HEK293 (cell line): ENCODE results near the gene GALNS.

Experiments
- GFI1B ChIP-seq: fragments of 450-650 bp; formaldehyde crosslinking; IDR thresholded peaks from 2 replicates; pipeline ENCODE4 v1.5.1; 2016; ENCODE audit warnings: missing biosample characterization, missing genetic modification characterization
- KLF10 ChIP-seq: fragments of 450-650 bp; IDR thresholded peaks from 2 replicates; pipeline ENCODE4 v1.5.1; 2018; ENCODE audit warnings: missing biosample characterization, mild to moderate bottlenecking, missing genetic modification characterization
- KLF16 ChIP-seq: fragments of 450-650 bp; formaldehyde crosslinking; IDR thresholded peaks from 2 replicates; pipeline ENCODE4 v1.5.1; 2017; ENCODE audit warnings: missing biosample characterization, missing genetic modification characterization
- PRDM2 ChIP-seq: fragments of 450-650 bp; formaldehyde crosslinking; IDR thresholded peaks from 2 replicates; pipeline ENCODE4 v1.5.1; 2016; ENCODE audit warnings: missing biosample characterization, missing genetic modification characterization, borderline replicate concordance
- SALL2 ChIP-seq: fragments of 450-650 bp; formaldehyde crosslinking; IDR thresholded peaks from 2 replicates; pipeline ENCODE4 v1.5.0; 2017; ENCODE audit warnings: missing biosample characterization, mild to moderate bottlenecking, missing genetic modification characterization, borderline replicate concordance
- YY1 ChIP-seq: fragments of 450-650 bp; formaldehyde crosslinking; IDR thresholded peaks from 2 replicates; pipeline ENCODE4 v1.5.1; 2018; ENCODE audit warnings: missing biosample characterization, missing genetic modification characterization
- ZBTB48 ChIP-seq: fragments of 450-650 bp; formaldehyde crosslinking; IDR thresholded peaks from 2 replicates; pipeline ENCODE4 v1.5.1; 2016; ENCODE audit warnings: missing biosample characterization, missing genetic modification characterization
- ZBTB8A ChIP-seq: fragments of 450-650 bp; formaldehyde crosslinking; IDR thresholded peaks from 2 replicates; pipeline ENCODE4 v1.5.1; 2016; ENCODE audit warnings: missing biosample characterization, missing genetic modification characterization
- ZIC2 ChIP-seq: fragments of 450-650 bp; formaldehyde crosslinking; IDR thresholded peaks from 2 replicates; pipeline ENCODE4 v1.5.1; 2016; ENCODE audit warnings: missing biosample characterization, missing genetic modification characterization
- ZNF138 ChIP-seq: fragments of 450-650 bp; formaldehyde crosslinking; IDR thresholded peaks from 2 replicates; pipeline ENCODE4 v1.5.1; 2016; ENCODE audit warnings: missing biosample characterization, missing genetic modification characterization, borderline replicate concordance
- ZNF18 ChIP-seq: fragments of 450-650 bp; formaldehyde crosslinking; IDR thresholded peaks from 2 replicates; pipeline ENCODE4 v1.5.1; 2016; ENCODE audit warnings: missing biosample characterization, missing genetic modification characterization
- ZNF24 ChIP-seq: fragments of 450-650 bp; formaldehyde crosslinking; IDR thresholded peaks from 2 replicates; pipeline ENCODE4 v1.5.1; 2016; ENCODE audit warnings: missing biosample characterization, missing genetic modification characterization
- ZNF26 ChIP-seq: fragments of 450-650 bp; formaldehyde crosslinking; IDR thresholded peaks from 2 replicates; pipeline ENCODE4 v1.5.1; 2016; ENCODE audit warnings: missing biosample characterization, missing genetic modification characterization
- ZNF274 ChIP-seq, 2 experiments: fragments of 200-500 bp in 1 of 2; fragments of 450-650 bp in 1 of 2; sonication (Bioruptor generic) in 1 of 2; formaldehyde crosslinking in 1 of 2; IDR thresholded peaks; 2 replicates each; pipeline versions ENCODE4 v1.5.1 to v1.6.1; 2014 to 2016; ENCODE audit warnings: borderline replicate concordance in 1 of 2, inconsistent platforms in 1 of 2, low read length in 1 of 2, missing biosample characterization in 1 of 2, missing genetic modification characterization in 1 of 2
- ZNF324 ChIP-seq: fragments of 450-650 bp; formaldehyde crosslinking; IDR thresholded peaks from 2 replicates; pipeline ENCODE4 v1.5.1; 2016; ENCODE audit warnings: missing biosample characterization, missing genetic modification characterization
- ZNF335 ChIP-seq: fragments of 450-650 bp; formaldehyde crosslinking; conservative IDR thresholded peaks from 2 replicates; pipeline ENCODE4 v1.5.1; 2016; ENCODE audit warnings: missing biosample characterization, missing genetic modification characterization
- ZNF37A ChIP-seq: fragments of 450-650 bp; IDR thresholded peaks from 2 replicates; pipeline ENCODE4 v1.5.1; 2018; ENCODE audit warnings: missing biosample characterization, missing genetic modification characterization
- ZNF473 ChIP-seq: fragments of 450-650 bp; formaldehyde crosslinking; IDR thresholded peaks from 2 replicates; pipeline ENCODE4 v1.5.1; 2017; ENCODE audit warnings: missing biosample characterization, missing genetic modification characterization
- ZNF530 ChIP-seq: fragments of 450-650 bp; formaldehyde crosslinking; IDR thresholded peaks from 2 replicates; pipeline ENCODE4 v1.5.1; 2016; ENCODE audit warnings: low read depth, missing biosample characterization, missing genetic modification characterization
- ZNF549 ChIP-seq: fragments of 450-650 bp; IDR thresholded peaks from 2 replicates; pipeline ENCODE4 v1.5.1; 2018; ENCODE audit warnings: missing biosample characterization, missing genetic modification characterization, mild to moderate bottlenecking, inconsistent platforms, moderate library complexity
- ZNF626 ChIP-seq: fragments of 450-650 bp; sonication (Bioruptor Pico); formaldehyde crosslinking; IDR thresholded peaks from 2 replicates; pipeline ENCODE4 v1.5.1; 2018; ENCODE audit warnings: missing biosample characterization, missing genetic modification characterization, inconsistent platforms
- ZNF639 ChIP-seq: fragments of 450-650 bp; formaldehyde crosslinking; IDR thresholded peaks from 2 replicates; pipeline ENCODE4 v1.5.1; 2016; ENCODE audit warnings: missing biosample characterization, missing genetic modification characterization
- ZNF76 ChIP-seq: fragments of 450-650 bp; formaldehyde crosslinking; IDR thresholded peaks from 2 replicates; pipeline ENCODE4; 2016; ENCODE audit warnings: low read depth, missing biosample characterization, missing genetic modification characterization, borderline replicate concordance
- ZNF843 ChIP-seq: fragments of 450-650 bp; formaldehyde crosslinking; IDR thresholded peaks from 2 replicates; pipeline ENCODE4 v1.5.1; 2016; ENCODE audit warnings: missing biosample characterization, missing genetic modification characterization
- ZXDB ChIP-seq: fragments of 450-650 bp; formaldehyde crosslinking; IDR thresholded peaks from 2 replicates; pipeline ENCODE4 v1.5.1; 2016; ENCODE audit warnings: missing biosample characterization, missing genetic modification characterization
- TF ChIP-seq, protein P1 (sequence below): fragments of 450-650 bp; formaldehyde crosslinking; IDR thresholded peaks from 2 replicates; pipeline ENCODE4 v1.5.1; 2017; ENCODE audit warnings: missing biosample characterization, missing genetic modification characterization

GALNS gene

DNA sequence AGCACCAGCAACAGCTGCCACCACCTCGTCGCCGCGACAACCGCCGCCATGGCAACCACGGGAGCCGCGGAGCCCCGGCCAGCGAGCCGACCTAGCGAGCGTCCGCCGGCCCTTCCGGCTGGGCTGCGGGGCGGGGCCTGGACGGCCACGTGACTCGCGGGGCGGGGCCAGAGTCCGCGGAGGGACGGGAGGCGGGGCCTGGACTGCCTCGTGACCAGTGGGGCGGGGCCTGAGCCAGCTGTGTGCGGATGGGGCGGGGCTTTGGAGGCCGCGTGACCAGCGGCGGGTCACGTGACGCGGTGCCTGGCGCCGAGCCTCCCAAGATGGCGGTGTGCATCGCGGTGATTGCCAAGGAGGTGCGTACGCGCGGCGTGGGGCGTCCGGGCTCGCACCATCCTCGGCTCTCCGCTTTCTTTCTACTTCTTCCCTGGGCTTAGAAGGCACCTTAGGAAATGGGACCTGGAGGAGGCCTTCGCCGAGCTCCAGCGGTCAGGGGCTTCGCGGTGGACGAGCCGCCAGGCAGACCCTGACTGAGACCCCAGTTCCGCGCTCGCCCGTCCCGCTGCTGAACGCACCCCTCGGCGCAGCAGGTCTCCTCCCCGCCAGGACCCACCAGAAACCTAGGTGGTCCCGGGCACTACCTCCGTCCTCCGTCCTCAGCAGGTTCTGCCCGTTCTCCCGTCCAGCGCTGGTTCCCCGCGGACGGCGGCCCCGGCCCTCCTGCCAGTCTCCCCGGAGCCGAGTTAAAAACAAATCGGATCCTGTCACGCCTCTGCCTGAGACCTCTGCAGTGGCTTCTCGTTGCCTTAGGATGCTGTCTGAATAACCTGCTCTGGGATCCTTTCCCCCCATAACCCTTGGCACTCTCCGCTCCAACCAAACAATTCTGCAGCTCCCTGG, at the start of gene GALNS, which contains the start of gene TRAPPC2L (continued):
- no peak for TF ChIP-seq ZIC2 (tag by site-specific recombination)
- TF ChIP-seq ZNF26, result no peak
- 0 out of 2 replicates have a peak, but pooled peaks have one; percentile 51 for TF ChIP-seq ZNF24 (tag by site-specific recombination)
- TF ChIP-seq ZNF37A (tag by site-specific recombination), result no peak
- TF ChIP-seq KLF16 (tag by site-specific recombination), result peak; percentile 82
- TF ChIP-seq, protein P1, sequence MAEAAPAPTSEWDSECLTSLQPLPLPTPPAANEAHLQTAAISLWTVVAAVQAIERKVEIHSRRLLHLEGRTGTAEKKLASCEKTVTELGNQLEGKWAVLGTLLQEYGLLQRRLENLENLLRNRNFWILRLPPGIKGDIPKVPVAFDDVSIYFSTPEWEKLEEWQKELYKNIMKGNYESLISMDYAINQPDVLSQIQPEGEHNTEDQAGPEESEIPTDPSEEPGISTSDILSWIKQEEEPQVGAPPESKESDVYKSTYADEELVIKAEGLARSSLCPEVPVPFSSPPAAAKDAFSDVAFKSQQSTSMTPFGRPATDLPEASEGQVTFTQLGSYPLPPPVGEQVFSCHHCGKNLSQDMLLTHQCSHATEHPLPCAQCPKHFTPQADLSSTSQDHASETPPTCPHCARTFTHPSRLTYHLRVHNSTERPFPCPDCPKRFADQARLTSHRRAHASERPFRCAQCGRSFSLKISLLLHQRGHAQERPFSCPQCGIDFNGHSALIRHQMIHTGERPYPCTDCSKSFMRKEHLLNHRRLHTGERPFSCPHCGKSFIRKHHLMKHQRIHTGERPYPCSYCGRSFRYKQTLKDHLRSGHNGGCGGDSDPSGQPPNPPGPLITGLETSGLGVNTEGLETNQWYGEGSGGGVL (tag by site-specific recombination), result no peak
- no peak for TF ChIP-seq ZNF324 (tag by site-specific recombination)
- TF ChIP-seq ZNF626, result no peak
- no peak for TF ChIP-seq ZNF274 (IDR thresholded peaks at IDR 0.05; ENCODE audit: low read length)
- no peak for TF ChIP-seq ZNF274 (tag by site-specific recombination; IDR thresholded peaks at IDR 0.05; ENCODE audit: borderline replicate concordance)
- TF ChIP-seq PRDM2 (tag by site-specific recombination), result 0 out of 2 replicates have a peak, but pooled peaks have one; percentile 50
- no peak for TF ChIP-seq SALL2
- no peak for TF ChIP-seq ZNF473 (tag by site-specific recombination)
- TF ChIP-seq ZNF138 (tag by site-specific recombination), result 0 out of 2 replicates have a peak, but pooled peaks have one; percentile 3
- no peak for TF ChIP-seq ZNF639 (tag by site-specific recombination)
- no peak for TF ChIP-seq GFI1B (tag by site-specific recombination)
- TF ChIP-seq YY1 (tag by site-specific recombination), result peak; percentile 85
- peak; percentile 60 for TF ChIP-seq ZXDB (tag by site-specific recombination)
- peak; percentile 26; the same call in 1 of the 2 replicates for TF ChIP-seq ZNF76 (tag by site-specific recombination)
- no peak for TF ChIP-seq ZBTB48 (tag by site-specific recombination)
- no peak for TF ChIP-seq ZNF530 (tag by site-specific recombination)
- TF ChIP-seq ZNF549 (tag by site-specific recombination), result no peak
- peak; percentile 80 for TF ChIP-seq ZNF335
- TF ChIP-seq KLF10, result peak; percentile 93
- TF ChIP-seq ZNF843 (tag by site-specific recombination), result peak; percentile 30; the same call in 1 of the 2 replicates
- 0 out of 2 replicates have a peak, but pooled peaks have one; percentile 19 for TF ChIP-seq ZBTB8A (tag by site-specific recombination)
- TF ChIP-seq ZNF18, result no peak
